ENCODE results near the gene P2RY13.

The P2RY13 gene

GRCh38 chr3:151278230-151278629 lies 51.1 kb downstream of the P2RY13 start, which contains the start of gene P2RY14:
Gene P2RY14 (minus strand): TSS chr3:151278542. CDS start chr3:151214316, 64,226 bp downstream.
- no peak for TF ChIP-seq CTCF (IDR thresholded peaks at IDR 0.05)

GRCh38 chr3:151276687-151277042 lies 52.7 kb downstream of the P2RY13 start:
- TF ChIP-seq CTCF (IDR thresholded peaks at IDR 0.05) = no peak

Data from LNCAP (cell line).